GM23248 (cell line): ENCODE measurements around the gene NIN. TPM values are rescaled to one million over a fixed set of nuclear protein-coding genes. Genes with fewer than 3 reads are reported as not detected.
"Not testable (repeated sequence)": the region's sequence is repeated elsewhere in the genome, so short reads cannot be mapped to it uniquely, and the experiment has no call there.

Experiments
- DNase-seq: peaks from one replicate; pipeline ENCODE4 v3.0.0-alpha.2; 2015
- H2AFZ ChIP-seq: fragments of 200-600 bp; sonication (generic); 2 replicates; pipeline ENCODE4 v1.6.1; 2016; ENCODE audit warnings: antibody characterized with exemption
- H3F3A ChIP-seq: fragments of 200-600 bp; sonication (generic); 2 replicates; pipeline ENCODE4 v1.6.1; 2016; ENCODE audit warnings: mild to moderate bottlenecking, antibody characterized with exemption, mixed run types; ENCODE audit not compliant: insufficient read depth
- H3K27ac ChIP-seq: fragments of 200-600 bp; sonication (generic); 2 replicates; pipeline ENCODE4 v1.5.1; 2016; ENCODE audit warnings: mild to moderate bottlenecking
- H3K27me3 ChIP-seq: fragments of 200-600 bp; sonication (generic); replicated peaks from 2 replicates; pipeline ENCODE4 v1.6.1; 2016; ENCODE audit warnings: mild to moderate bottlenecking; ENCODE audit not compliant: insufficient read depth
- H3K36me3 ChIP-seq: fragments of 200-600 bp; sonication (generic); 2 replicates; pipeline ENCODE4 v1.6.1; 2016; ENCODE audit warnings: low read depth, mild to moderate bottlenecking
- H3K4me1 ChIP-seq: fragments of 200-600 bp; sonication (generic); 2 replicates; pipeline ENCODE4 v1.6.1; 2016; ENCODE audit warnings: mild to moderate bottlenecking; ENCODE audit not compliant: insufficient read depth
- H3K4me2 ChIP-seq: fragments of 200-600 bp; sonication (generic); one replicate; pipeline ENCODE4 v1.6.1; 2016; ENCODE audit warnings: mild to moderate bottlenecking; ENCODE audit not compliant: unreplicated experiment
- H3K4me3 ChIP-seq: fragments of 200-600 bp; sonication (generic); 2 replicates; pipeline ENCODE4 v1.5.1; 2016; ENCODE audit warnings: mild to moderate bottlenecking
- H3K79me2 ChIP-seq: fragments of 200-600 bp; sonication (generic); 2 replicates; pipeline ENCODE4 v1.6.1; 2016; ENCODE audit warnings: mild to moderate bottlenecking; ENCODE audit not compliant: insufficient read depth
- H3K9ac ChIP-seq: fragments of 200-600 bp; sonication (generic); 2 replicates; pipeline ENCODE4 v1.6.1; 2016; ENCODE audit warnings: mild to moderate bottlenecking
- H3K9me2 ChIP-seq: fragments of 200-600 bp; sonication (generic); 2 replicates; pipeline ENCODE4 v1.6.1; 2016; ENCODE audit warnings: mixed run types, mild to moderate bottlenecking, moderate library complexity; ENCODE audit not compliant: insufficient read depth
- H3K9me3 ChIP-seq: fragments of 200-600 bp; sonication (generic); one replicate; pipeline ENCODE4 v1.6.1; 2017; ENCODE audit warnings: low read depth
- H4K20me1 ChIP-seq: fragments of 200-600 bp; sonication (generic); 2 replicates; pipeline ENCODE4 v1.6.0; 2016; ENCODE audit not compliant: insufficient read depth
- EZH2 ChIP-seq: fragments of 200-600 bp; sonication (generic); IDR thresholded peaks from 2 replicates; pipeline ENCODE4 v1.6.1; 2018; ENCODE audit warnings: antibody characterized with exemption, mild to moderate bottlenecking; ENCODE audit not compliant: insufficient read depth, poor library complexity, severe bottlenecking
- EZH2phosphoT487 ChIP-seq: fragments of 200-600 bp; sonication (generic); IDR thresholded peaks from 2 replicates; pipeline ENCODE4 v1.6.1; 2018; ENCODE audit warnings: antibody characterized with exemption, moderate library complexity, mild to moderate bottlenecking, low read depth; ENCODE audit not compliant: insufficient read depth
- WGBS, 2 experiments: methylation state at CpG; one replicate each; pipeline ENCODE4 v1.1.6; 2015 to 2017; ENCODE audit warnings: low lambda C conversion rate in 2 of 2, low coverage in 1 of 2; ENCODE audit errors: missing lambda C conversion rate in 2 of 2; 5-methylcytosine and 5-hydroxymethylcytosine counted together
- in situ Hi-C: fragments of 300-500 bp; cut with MboI; formaldehyde crosslinking; loops from 2 replicates; pipeline ENCODE4 v1.15.0; 2020
- polyA plus RNA-seq: library from polyadenylated mRNA; unstranded; fragments of >200 nt; fragmentation: Nextera tagmentation; extraction: Ambion mirVana; gene quantifications from 2 replicates; pipeline ENCODE4 v1.2.1, GENCODE V29; 2016
- total RNA-seq: library from RNA; depleted of rRNA; stranded (reverse); fragments of >200 nt; shearing (Covaris generic); gene quantifications from 2 replicates; pipeline ENCODE4 v1.2.3, GENCODE V29; 2014

NIN gene
- total and polyA plus RNA-seq, 2 experiments from 2014 or later = 17.0 to 33.3 TPM

DNA sequence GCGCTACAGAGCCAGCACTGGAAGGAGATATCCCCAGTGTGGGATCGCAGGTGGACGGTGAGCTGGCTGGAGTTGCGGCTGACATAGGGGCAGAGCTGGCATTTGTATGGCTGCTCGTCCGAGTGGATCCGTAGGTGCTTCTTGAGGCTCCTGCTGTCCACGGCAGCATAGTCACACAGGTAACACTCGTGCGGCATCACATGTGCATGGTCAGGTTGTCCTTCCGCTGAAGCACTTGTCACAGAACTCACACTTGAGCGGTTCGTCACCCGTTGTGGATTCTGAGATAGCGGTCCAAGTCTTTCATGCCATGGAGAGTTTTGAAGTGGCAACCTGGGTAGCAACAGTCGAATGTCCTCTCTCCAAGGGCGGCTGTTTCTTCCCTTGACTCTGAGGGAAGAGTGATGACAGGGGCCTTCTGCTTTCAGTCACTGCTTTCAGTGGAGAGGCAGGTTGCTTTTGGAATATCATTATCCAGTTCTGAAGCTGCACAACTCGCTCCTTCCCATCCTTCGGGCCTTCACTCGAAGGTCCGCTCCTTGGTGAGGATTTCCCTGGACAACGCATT is 125.9 kb downstream of the NIN start:
- no peaks in the 10 kb centered on the region for H3K9me2 ChIP-seq
- in situ Hi-C loops = no loop called here
- no peaks in the 10 kb centered on the region; the same call in 1 of the 2 replicates for H3K27me3 ChIP-seq
- H3K9ac ChIP-seq = no peak overlapping the region
- no peaks in the 10 kb centered on the region for H3K79me2 ChIP-seq
- TF ChIP-seq EZH2phosphoT487 (no peak), EZH2 (no peak)
- H3K36me3 ChIP-seq = no peaks in the 10 kb centered on the region
- H3K27ac ChIP-seq = no peak overlapping the region
- H4K20me1 ChIP-seq = no peaks in the 10 kb centered on the region
- H3K4me2 ChIP-seq = no peak overlapping the region
- WGBS, 2 experiments = 93 to 94% methylated on average over 21 to 22 of the region's 22 CpGs
- H2AFZ ChIP-seq = no peak overlapping the region
- no peaks in the 10 kb centered on the region for H3K9me3 ChIP-seq
- H3K4me1 ChIP-seq = no peaks in the 10 kb centered on the region
- H3K4me3 ChIP-seq = no peak overlapping the region
- no peaks in the 10 kb centered on the region for H3F3A ChIP-seq
- DNase-seq = no peak

DNA sequence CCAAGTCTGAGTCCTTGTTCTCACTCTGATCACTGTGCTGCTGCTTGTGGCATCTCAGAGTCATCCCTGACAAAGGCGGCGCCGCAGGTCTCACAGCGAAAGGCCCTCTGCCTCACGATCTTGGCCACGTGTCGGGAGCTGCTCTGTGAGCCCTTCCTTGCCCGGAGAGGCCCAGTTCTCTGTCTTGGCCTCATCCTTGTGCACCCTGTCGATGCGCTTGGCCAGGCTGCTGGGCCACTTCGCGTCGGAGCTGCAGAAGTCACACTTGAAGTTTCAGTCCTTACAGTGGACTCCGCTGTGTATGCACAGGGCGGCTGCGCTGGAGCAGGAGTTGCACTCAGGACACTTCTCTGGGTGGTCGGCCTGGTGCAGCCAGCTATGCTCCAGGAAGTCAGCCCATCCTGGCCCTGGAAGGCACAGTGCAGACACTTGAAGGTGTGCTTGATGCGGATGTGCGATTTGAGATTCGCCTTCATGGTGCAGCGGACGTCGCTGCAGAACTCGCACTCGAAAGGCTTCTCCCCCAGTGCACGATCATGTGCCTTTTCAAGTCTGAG is 126.4 kb downstream of the NIN start:
- Histone ChIP-seq H3K9me3 (no peaks in the 10 kb centered on the region), H3K27me3 (no peaks in the 10 kb centered on the region; the same call in 1 of the 2 replicates), H4K20me1 (no peaks in the 10 kb centered on the region), H3K4me3 (no peak overlapping the region), H3K27ac (no peak overlapping the region), H2AFZ (no peak overlapping the region), H3K79me2 (no peaks in the 10 kb centered on the region), H3F3A (no peaks in the 10 kb centered on the region), H3K36me3 (no peaks in the 10 kb centered on the region), H3K4me1 (no peaks in the 10 kb centered on the region), H3K9ac (no peak overlapping the region), H3K4me2 (no peak overlapping the region), H3K9me2 (no peaks in the 10 kb centered on the region)
- no peak for TF ChIP-seq EZH2
- TF ChIP-seq EZH2phosphoT487 = no peak
- WGBS, 2 experiments = 95% methylated on average over 26 of the region's 26 CpGs
- no peak for DNase-seq
- in situ Hi-C loops = no loop called here

DNA sequence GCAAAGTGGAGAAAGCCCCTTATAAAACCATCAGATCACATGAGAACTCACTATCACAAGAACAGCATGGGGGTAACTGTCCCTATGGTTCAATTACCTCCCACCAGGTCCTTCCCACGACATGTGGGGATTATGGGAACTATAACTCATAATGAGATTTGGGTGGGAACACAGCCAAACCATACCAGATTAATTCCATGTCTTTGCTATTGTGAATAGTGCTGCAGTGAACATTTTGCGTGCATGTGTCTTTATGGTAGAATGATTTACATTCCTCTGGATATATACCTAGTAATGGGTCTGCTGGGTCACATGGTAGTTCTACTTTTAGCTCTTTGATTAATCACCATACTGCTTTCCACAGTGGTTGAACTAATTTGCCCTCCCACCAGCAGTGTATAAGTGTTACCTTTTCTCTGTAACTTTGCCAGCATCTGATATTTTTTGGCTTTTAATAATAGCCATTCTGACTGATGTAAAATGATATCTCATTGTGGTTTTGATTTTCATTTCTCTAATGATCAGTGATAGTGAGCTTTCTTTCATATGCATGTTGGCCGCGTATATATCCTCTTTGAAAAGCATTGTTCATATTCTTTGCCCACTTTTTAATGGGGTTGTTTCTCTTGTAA is 133.2 kb downstream of the NIN start:
- in situ Hi-C loops = no loop called here
- Histone ChIP-seq H3K4me2 (no peak overlapping the region), H3K36me3 (no peaks in the 10 kb centered on the region), H3K4me1 (no peaks in the 10 kb centered on the region), H3K79me2 (no peaks in the 10 kb centered on the region), H3F3A (no peaks in the 10 kb centered on the region), H2AFZ (no peak overlapping the region), H4K20me1 (no peaks in the 10 kb centered on the region), H3K9me3 (no peaks in the 10 kb centered on the region), H3K4me3 (no peak overlapping the region), H3K27me3 (no peaks in the 10 kb centered on the region), H3K9ac (no peak overlapping the region), H3K9me2 (no peaks in the 10 kb centered on the region), H3K27ac (no peak overlapping the region)
- no peak for DNase-seq
- WGBS, 2 experiments = 60 to 63% methylated on average over 4 of the region's 4 CpGs
- no peak for TF ChIP-seq EZH2
- no peak for TF ChIP-seq EZH2phosphoT487

DNA sequence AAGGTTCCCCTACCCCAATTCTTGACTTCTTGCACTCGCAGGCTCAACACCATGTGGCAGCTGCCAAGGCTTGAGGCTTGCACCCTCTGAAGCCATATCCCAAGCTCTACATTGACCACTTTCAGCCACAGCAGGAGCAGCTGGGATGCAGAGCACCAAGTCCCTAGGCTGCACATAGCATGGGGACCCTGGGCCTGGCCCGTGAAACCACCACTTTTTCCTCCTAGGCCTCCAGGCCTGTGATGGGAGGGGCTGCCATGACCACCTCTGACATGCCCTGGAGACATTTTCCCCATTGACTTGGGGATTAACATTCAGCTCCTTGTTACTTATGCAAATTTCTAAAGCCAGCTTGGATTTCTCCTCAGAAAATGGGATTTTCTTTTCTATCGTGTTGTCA is 136.7 kb downstream of the NIN start:
- H3K36me3 ChIP-seq, H3K27ac ChIP-seq, H3K9ac ChIP-seq, H3K27me3 ChIP-seq, H2AFZ ChIP-seq, H3F3A ChIP-seq, H3K79me2 ChIP-seq, H3K9me2 ChIP-seq, H3K4me1 ChIP-seq, H3K4me3 ChIP-seq, H4K20me1 ChIP-seq, H3K4me2 ChIP-seq, H3K9me3 ChIP-seq, DNase-seq, in situ Hi-C loops: not testable (repeated sequence)
- 83 to 88% methylated on average over 3 of the region's 3 CpGs for WGBS, 2 experiments
